ENCODE results near the gene KIDINS220. TPM values are rescaled to one million over a fixed set of nuclear protein-coding genes. Genes with fewer than 3 reads are reported as not detected.

KIDINS220 gene
- total RNA-seq, 1 experiment from 2014 or later, result 12.4 TPM

Other genes starting within 250 kb of the KIDINS220 start
- gene ID2, start 155.6 kb downstream of the KIDINS220 start, total RNA-seq (2014; rRNA removed; shearing (Covaris generic)), result 57.8 and 80.4 TPM in 2 replicates
- gene MBOAT2, start 166.1 kb upstream of the KIDINS220 start, total RNA-seq (2014; rRNA removed; shearing (Covaris generic)), result 21.3 and 26.9 TPM in 2 replicates

Measured in H4 (cell line).